Retinal pigment epithelial cell (primary cell): ENCODE data around the gene AMPD1.

Source experiments
- DNase-seq: peaks from one replicate; pipeline ENCODE4 v3.0.0-alpha.2; 2010; ENCODE audit warnings: low read depth
- H3K4me3 ChIP-seq: 2 replicates; pipeline ENCODE4 v1.5.1; 2011; ENCODE audit warnings: mild to moderate bottlenecking, low read length, control low read depth, moderate library complexity
- CTCF ChIP-seq: conservative IDR thresholded peaks from 2 replicates; pipeline ENCODE4 v1.5.1; 2011; ENCODE audit warnings: low read depth, low read length, control low read depth, inconsistent platforms

Gene AMPD1

GRCh38 chr1:114695430-114696058, at the start of gene AMPD1:
Gene AMPD1 (minus strand): TSS chr1:114695546. CDS start chr1:114695471, 75 bp downstream.
- no peak within 1 kb of the TSS for H3K4me3 ChIP-seq
- DNase-seq, result no peak
- no peak for TF ChIP-seq CTCF

- no peak overlapping the region for H3K4me3 ChIP-seq
- DNase-seq, result no peak
- TF ChIP-seq CTCF, result no peak
Measured at GRCh38 chr1:114741963-114742746, 46.8 kb upstream of the AMPD1 start.

GRCh38 chr1:114740331-114740730, 45.0 kb upstream of the AMPD1 start:
- no peak overlapping the region for H3K4me3 ChIP-seq
- DNase-seq, result no peak
- no peak for TF ChIP-seq CTCF

GRCh38 chr1:114737314-114737849, 42.0 kb upstream of the AMPD1 start:
- no peak for TF ChIP-seq CTCF

GRCh38 chr1:114735479-114735878, 40.1 kb upstream of the AMPD1 start:
- no peak for DNase-seq
- no peak for TF ChIP-seq CTCF
- no peak overlapping the region for H3K4me3 ChIP-seq

More at GRCh38 chr1:114737314-114737849, 42.0 kb upstream of the AMPD1 start:
- DNase-seq, result no peak
- no peak overlapping the region for H3K4me3 ChIP-seq

- TF ChIP-seq CTCF, result no peak
- no peak overlapping the region for H3K4me3 ChIP-seq
- DNase-seq, result no peak
Measured at GRCh38 chr1:114729782-114730181, 34.4 kb upstream of the AMPD1 start.
